ENCODE results near the gene IL16.

DNA sequence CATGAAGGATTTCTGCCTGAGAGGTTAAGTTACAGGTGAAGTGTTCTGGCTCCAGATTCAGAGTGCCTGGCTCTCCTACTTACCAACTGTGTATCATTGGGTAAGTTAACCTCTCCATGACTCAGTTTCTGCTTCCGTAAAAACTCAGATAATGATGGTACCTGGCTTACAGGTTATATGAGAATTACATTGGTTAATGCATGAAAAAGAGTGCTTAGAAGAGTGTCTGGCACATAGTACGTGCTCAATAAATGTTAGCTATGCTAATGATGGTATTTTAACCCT, 38.8 kb upstream of the IL16 start:
- TF ChIP-seq REST (IDR thresholded peaks at IDR 0.05): no peak
- TF ChIP-seq HOXB5 (CRISPR knock-in tag; IDR thresholded peaks at IDR 0.05): no peak
